ENCODE data around the gene MAP3K13. TPM values are rescaled to one million over a fixed set of nuclear protein-coding genes. Genes with fewer than 3 reads are reported as not detected.
A peak's percentile ranks its signal among the peaks of the same experiment; 100 is the strongest.

MAP3K13 gene
- 9.0 TPM for total RNA-seq
- long read RNA-seq, transcript MAP3K13-212 (3 exons, 1,681 nt), result major isoform, 6 of 10 reads
- long read RNA-seq, partial matches to known transcripts, result 3 of 10 reads
- long read RNA-seq, other reads (novel, unspliced or antisense), result 1 of 10 reads

GRCh38 chr3:185362850-185363661 is at the start of gene MAP3K13:
MAP3K13 (plus strand) TSS chr3:185363136; CDS start chr3:185428582, 65,446 bp downstream.
- peak; percentile 86 for DNase-seq (ENCODE audit: low spot score)
- intact Hi-C loops (cut with DNase I), result loop anchor here (5.0 to 10.0 kb wide), 2 partner anchors 134 to 222 kb away; partner anchors contain the start of genes SENP2 and TMEM41A

GRCh38 chr3:185313693-185314246 is 49.2 kb upstream of the MAP3K13 start:
- intact Hi-C loops (cut with DNase I), result no loop called here
- DNase-seq (ENCODE audit: low spot score), result no peak

GRCh38 chr3:185316740-185317412 is 46.1 kb upstream of the MAP3K13 start:
- intact Hi-C loops (cut with DNase I), result no loop called here

GRCh38 chr3:185317674-185318073 is 45.3 kb upstream of the MAP3K13 start:
- no peak for DNase-seq (ENCODE audit: low spot score)
- intact Hi-C loops (cut with DNase I), result no loop called here

More at GRCh38 chr3:185316740-185317412, 46.1 kb upstream of the MAP3K13 start:
- no peak for DNase-seq (ENCODE audit: low spot score)

- no peak for DNase-seq (ENCODE audit: low spot score)
- intact Hi-C loops (cut with DNase I), result no loop called here
Observed at GRCh38 chr3:185318141-185318540, 44.8 kb upstream of the MAP3K13 start.

GRCh38 chr3:185319801-185320200 is 43.1 kb upstream of the MAP3K13 start:
- intact Hi-C loops (cut with DNase I), result no loop called here
- no peak for DNase-seq (ENCODE audit: low spot score)

- intact Hi-C loops (cut with DNase I), result no loop called here
- DNase-seq (ENCODE audit: low spot score), result no peak
Observed at GRCh38 chr3:185320949-185321348, 42.0 kb upstream of the MAP3K13 start.

- intact Hi-C loops (cut with DNase I), result no loop called here
- no peak for DNase-seq (ENCODE audit: low spot score)
Observed at GRCh38 chr3:185322101-185322719, 40.7 kb upstream of the MAP3K13 start.

GRCh38 chr3:185325946-185326791 is 36.8 kb upstream of the MAP3K13 start:
- no peak for DNase-seq (ENCODE audit: low spot score)
- intact Hi-C loops (cut with DNase I), result no loop called here

GRCh38 chr3:185327062-185327461 is 35.9 kb upstream of the MAP3K13 start:
- intact Hi-C loops (cut with DNase I), result no loop called here
- no peak for DNase-seq (ENCODE audit: low spot score)

- no peak for DNase-seq (ENCODE audit: low spot score)
- intact Hi-C loops (cut with DNase I), result no loop called here
Observed at GRCh38 chr3:185328324-185329004, 34.5 kb upstream of the MAP3K13 start.

- no peak for DNase-seq (ENCODE audit: low spot score)
- intact Hi-C loops (cut with DNase I), result no loop called here
Observed at GRCh38 chr3:185330238-185330637, 32.7 kb upstream of the MAP3K13 start.

GRCh38 chr3:185330644-185331043 is 32.3 kb upstream of the MAP3K13 start:
- no peak for DNase-seq (ENCODE audit: low spot score)
- intact Hi-C loops (cut with DNase I), result no loop called here

GRCh38 chr3:185332026-185332735 is 30.8 kb upstream of the MAP3K13 start:
- no peak for DNase-seq (ENCODE audit: low spot score)
- intact Hi-C loops (cut with DNase I), result no loop called here

GRCh38 chr3:185335799-185336198 is 27.1 kb upstream of the MAP3K13 start:
- DNase-seq (ENCODE audit: low spot score), result no peak
- intact Hi-C loops (cut with DNase I), result no loop called here

GRCh38 chr3:185337231-185337816 is 25.6 kb upstream of the MAP3K13 start:
- intact Hi-C loops (cut with DNase I), result no loop called here
- DNase-seq (ENCODE audit: low spot score), result no peak

GRCh38 chr3:185339945-185340344 is 23.0 kb upstream of the MAP3K13 start:
- intact Hi-C loops (cut with DNase I), result no loop called here
- DNase-seq (ENCODE audit: low spot score), result no peak

Data from cardiac septum (tissue), 1 donor.